ENCODE data around the gene TNFSF10.
"Not testable (repeated sequence)": the region's sequence is repeated elsewhere in the genome, so short reads cannot be mapped to it uniquely, and the experiment has no call there.

Gene TNFSF10

DNA sequence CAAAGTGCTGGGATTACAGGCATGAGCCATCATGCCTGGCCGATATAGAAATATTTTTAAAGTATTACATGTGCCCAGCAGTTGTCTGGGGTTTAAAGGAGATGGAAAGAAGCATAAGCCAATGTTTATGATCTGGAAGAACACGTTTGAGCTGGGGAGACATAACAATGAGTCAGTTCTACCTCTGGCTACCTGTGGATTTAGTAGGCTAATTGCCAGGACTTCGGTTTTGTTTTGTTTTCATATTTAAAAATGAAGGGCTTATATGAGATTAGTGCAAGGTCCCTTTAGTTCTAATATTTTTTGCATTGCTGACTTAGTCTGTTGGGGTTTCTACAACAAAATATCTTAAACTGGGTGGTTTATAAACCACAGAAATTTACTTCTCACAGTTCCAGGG, 22.9 kb upstream of the TNFSF10 start:
- H3K27ac ChIP-seq = peak overlapping the region; percentile 78
- peak; percentile 92 for DNase-seq (ENCODE audit: low read depth, low spot score)

DNA sequence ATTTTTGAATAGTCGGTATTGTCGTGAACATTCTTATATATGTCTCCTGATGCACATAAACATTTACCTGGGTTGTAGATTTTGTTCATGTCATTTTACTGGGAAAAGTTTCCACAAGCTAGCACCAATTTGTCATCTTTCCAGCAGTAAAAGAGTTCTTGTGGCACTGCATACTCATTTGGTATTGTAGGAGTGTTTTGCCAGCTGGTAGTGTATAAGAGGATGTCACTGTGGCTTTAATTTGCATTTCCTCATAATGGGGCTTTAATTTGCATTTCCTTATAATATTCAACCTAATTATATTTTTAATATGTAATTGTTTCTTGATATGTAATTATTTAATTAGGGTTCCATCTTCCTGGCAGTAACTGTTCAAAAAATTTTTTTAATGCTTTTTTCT, 21.2 kb upstream of the TNFSF10 start:
- H3K27ac ChIP-seq = no peak overlapping the region
- no peak for DNase-seq (ENCODE audit: low read depth, low spot score)

DNA sequence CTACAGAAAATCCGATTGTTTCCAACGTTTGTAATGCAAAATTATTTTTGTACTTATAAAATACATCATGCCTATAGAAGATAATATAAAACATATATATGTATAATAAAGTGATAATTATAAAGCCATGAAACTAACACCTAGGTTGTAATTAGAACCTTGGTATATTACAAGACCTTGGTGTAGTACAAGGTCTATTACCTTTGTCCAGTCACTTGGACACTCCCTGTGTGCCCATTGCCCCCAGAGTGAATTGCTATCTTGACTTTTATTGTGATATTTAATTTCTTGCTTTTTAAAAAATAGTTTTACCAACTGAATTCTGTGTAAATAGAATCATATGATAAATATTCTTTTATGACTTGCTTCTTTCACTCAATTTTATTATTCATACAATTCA, 20.7 kb upstream of the TNFSF10 start:
- DNase-seq (ENCODE audit: low read depth, low spot score) = no peak

DNA sequence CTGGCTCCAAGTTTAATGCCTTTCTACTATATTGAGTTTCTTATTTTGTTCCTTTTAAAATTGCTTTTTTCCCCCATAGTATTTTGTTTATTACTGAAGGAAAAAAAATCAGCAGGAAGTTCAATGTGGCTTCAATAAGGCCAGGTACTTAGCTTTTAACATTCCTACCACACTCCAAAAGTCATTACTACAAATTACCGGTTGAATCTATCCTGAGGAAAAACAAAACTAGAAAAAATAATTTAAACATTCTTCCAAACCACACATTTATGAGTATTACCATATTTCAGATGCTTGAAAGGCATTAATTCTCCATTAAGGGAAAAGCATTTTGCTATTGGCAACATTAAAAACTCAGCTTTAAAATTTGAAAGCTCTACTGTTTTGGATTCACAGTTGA, 20.2 kb upstream of the TNFSF10 start:
- DNase-seq (ENCODE audit: low read depth, low spot score) = no peak
- peak overlapping the region; percentile 20 for H3K27ac ChIP-seq

More for the DNA sequence above, 20.7 kb upstream of the TNFSF10 start:
- H3K27ac ChIP-seq = no peak overlapping the region

DNA sequence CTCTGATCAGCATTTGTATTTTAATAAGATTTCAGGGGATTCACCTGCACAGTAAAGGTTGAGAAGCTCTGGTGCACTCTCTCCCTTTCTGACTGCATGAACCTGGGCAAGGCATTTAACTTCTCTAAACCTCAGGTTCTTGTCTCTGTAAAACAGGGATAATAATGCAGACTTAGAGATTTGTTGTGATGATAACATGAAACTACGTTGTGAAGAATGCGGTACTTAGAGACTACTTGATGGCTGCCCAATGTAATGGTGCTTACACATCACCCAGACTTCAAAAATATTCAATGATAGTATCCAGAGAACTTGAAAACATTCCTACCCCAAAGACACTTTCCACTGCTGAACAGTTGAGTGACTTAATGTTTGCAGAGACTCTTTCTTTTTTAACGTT, 19.8 kb upstream of the TNFSF10 start:
- no peak for DNase-seq (ENCODE audit: low read depth, low spot score)
- peak overlapping the region; percentile 20 for H3K27ac ChIP-seq

DNA sequence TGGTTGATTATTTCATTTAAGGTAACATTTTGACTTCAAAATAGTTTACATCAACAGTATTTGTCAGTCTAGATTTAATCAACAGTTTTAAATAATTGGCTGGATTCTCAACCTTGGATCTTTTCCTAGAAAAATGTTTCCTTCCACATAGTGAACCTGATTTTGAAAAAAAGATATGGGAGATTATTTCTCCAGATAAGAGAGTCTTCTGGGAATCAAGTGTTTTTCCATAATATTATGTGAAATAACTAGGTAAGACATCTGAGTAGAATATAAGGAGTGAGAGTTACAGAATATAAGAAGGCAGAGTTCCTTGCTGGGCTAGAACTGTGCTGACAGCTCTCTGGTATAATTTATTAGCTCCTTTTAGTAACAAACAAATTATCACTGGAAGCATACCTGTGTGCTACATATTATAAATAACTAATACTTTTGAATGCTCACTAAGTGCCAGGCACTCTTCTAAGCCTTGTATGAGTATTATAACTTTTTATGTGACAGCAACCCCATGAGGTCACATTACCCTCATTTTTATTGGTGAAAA, 18.8 kb upstream of the TNFSF10 start:
- peak overlapping the region; percentile 76 for H3K27ac ChIP-seq

DNA sequence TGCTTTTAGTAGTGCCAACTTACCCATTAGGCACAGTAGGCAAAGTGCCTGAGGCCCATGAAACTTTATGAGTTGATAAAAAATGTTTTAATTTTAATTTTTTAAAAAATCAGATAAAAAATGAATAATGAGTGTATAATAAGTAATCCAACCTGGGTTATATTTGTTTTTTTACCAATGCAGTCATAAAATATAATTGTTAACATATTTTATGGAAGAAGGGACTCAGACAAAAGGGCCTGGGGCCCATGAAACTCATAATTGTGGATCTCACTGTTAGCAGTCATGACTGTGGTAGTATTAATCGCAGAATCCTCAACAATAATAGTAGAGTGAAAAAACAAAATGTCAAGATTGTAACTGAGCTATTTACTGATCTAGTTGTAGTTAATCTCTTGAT, 16.8 kb upstream of the TNFSF10 start:
- no peak for DNase-seq (ENCODE audit: low read depth, low spot score)
- no peak overlapping the region for H3K27ac ChIP-seq

More for the DNA sequence above, 18.8 kb upstream of the TNFSF10 start:
- DNase-seq (ENCODE audit: low read depth, low spot score) = no peak

DNA sequence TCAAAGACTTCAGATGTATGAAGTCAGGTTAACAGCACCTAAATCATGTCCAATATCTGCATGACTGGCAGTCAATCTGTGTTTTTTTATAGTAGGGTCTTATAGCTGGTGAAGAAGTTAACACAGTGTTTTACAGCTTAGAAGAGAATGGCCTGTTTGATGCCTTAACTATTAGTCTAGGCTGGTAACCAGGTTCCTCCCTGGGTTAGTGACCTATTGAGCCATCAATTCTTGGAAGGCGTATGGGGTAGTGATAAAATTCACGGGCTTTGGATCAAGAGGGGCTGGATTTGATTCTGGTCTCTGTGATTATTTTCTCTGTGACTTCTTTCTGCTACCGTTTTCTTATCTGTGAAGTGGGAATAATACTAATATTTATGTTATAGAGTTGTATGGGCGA, 16.0 kb upstream of the TNFSF10 start:
- no peak for DNase-seq (ENCODE audit: low read depth, low spot score)
- H3K27ac ChIP-seq = no peak overlapping the region

DNA sequence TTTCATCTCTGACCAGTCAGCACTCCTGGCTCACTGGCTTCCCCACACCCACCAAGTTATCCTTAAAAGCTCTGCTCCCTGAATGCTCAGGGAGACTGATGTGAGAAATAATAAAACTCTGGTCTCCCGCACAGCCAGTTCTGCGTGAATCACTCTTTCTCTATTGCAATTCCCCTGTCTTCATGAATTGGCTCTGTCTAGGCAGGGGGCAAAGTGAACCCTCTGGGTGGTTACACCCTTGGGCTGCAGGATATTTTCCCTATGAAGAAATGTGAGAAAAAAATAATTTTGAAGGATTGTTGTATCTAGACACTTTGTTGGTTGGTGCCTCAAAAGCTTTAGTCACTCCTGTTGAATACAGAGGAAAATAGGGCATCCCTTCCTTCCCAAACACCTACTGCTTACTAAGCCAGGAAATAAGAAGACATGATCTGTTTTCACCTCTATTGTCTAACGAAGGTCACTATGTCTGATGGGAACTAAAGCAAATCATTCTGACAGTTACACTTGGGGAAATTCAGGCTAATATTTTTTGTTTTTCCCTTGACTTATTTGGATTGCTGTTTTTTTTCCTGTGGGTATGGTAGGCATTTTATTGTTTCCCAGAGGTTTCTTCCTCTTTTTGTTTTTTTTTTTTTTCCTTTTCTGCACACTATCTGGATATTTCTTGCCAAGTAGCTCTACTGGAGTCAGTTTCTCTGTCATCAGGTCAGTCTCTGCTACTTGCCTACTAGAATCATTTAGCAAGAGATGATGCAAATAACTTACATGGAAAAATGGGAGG, 15.3 kb upstream of the TNFSF10 start:
- H3K27ac ChIP-seq = peak overlapping the region; percentile 92

DNA sequence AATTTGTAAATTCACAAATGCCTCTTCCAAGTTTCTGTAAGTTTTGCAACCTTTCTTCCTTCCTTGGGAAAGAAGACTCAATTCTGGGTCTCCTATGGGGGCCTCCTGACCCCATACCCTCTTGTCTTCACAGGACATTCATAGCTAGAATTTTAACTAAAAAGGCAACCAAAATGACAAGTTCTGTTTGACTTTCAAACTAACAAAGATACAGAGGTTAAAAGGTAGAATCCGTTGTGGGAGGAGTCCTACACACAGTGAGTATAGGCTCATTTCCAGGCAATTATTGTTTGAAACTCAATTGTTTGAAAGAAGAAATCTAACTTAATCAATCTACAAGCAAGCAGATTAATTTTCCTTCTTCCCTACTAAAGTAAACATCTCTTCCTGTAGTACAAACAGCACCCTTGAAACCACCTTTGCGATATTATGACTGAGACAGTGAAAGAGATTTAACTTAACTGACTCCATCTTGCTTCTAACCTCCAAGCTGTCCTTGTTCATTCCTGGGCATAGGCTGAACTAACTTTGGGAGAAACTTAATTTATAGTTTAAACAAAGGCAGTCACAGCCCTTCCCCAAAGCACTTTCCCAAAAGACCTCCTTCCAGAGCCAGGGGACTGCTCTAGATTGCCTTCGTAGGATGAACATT, 14.4 kb upstream of the TNFSF10 start:
- DNase-seq (ENCODE audit: low read depth, low spot score) = no peak
- H3K27ac ChIP-seq = peak overlapping the region; percentile 92

More for the DNA sequence above, 15.3 kb upstream of the TNFSF10 start:
- no peak for DNase-seq (ENCODE audit: low read depth, low spot score)

DNA sequence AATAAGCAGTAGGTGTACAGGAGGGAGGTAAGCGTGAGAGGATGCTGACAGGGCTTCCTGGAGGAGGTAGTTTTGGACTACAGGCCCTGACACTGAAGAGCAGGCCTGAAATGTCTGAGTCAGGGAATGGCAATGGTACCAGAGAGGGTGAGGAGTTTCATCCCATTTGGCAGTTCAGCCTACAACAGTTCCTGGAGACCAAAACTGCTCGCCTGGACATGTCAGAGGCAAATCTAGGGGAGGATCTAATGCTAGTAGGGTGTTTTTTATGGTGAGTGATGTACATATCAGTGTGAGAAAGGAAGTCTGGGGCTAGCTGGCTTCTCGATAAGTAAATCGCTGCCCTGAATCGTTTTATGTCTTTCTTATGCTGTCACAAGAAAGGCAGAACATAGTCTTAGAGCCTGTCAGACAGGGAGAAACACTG, 13.8 kb upstream of the TNFSF10 start:
- DNase-seq (ENCODE audit: low read depth, low spot score) = peak; percentile 97
- peak overlapping the region; percentile 92 for H3K27ac ChIP-seq

DNA sequence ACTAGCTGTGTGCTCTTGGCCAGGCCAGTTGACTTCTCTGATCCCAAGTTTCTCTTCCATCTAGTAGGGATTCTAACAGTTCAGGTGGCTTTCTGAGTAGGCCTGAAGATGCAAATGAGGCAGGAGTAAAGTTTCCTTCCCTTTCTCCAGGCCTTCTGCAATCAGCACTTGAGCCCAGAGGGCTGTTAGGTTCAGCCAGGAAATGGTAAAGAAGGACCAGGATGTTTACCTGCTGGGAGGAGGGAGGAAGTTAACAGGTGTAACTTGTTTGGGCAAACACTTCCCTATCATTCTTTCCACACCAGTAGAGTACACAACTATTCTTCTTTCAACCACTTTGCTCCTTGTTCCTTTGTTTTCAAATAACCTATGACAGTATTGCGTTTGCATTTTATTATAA, 13.3 kb upstream of the TNFSF10 start:
- peak overlapping the region; percentile 92 for H3K27ac ChIP-seq
- no peak for DNase-seq (ENCODE audit: low read depth, low spot score)

DNA sequence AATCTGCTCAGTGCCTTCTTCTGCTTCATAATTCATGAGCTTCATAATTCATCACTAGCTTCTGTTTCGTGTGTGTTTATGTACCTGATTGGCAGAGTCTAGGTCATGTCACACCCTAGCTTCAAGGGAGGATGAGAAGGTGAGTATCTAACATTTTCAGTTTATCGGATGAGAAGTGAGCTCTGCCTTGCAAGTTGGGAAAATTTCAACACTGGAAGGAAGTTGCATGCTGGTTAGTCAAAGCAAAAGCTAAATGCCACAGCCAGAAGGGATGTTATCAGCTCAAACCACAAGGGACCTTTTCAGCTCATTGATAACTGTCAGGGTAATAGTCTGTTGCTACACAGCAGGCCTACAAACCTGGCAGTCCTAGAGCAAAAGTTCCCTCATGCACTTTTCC, 7.3 kb upstream of the TNFSF10 start:
- no peak for DNase-seq (ENCODE audit: low read depth, low spot score)

DNA sequence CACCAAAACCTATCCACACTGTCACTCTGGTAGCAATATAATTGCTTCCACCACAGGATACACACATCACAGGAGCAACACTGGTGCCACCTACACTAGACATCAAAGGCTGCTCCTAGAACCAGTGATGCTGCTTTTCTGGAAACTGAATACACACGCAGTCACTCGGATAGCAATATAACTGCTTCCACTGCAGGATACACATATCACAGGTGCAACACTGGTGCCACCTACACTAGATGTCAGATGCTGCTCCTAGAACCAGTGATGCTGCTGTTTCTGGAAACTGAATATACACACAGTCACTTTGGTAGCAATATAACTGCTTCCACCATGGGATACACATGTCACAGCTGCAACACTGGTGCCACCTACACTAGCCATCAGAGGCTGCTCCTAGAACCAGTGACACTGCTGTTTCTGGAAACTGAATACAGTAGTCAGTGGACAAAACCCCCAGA, 6.9 kb upstream of the TNFSF10 start:
- H3K27ac ChIP-seq = no peak overlapping the region
- no peak for DNase-seq (ENCODE audit: low read depth, low spot score)

More for the DNA sequence above, 7.3 kb upstream of the TNFSF10 start:
- H3K27ac ChIP-seq = no peak overlapping the region

DNA sequence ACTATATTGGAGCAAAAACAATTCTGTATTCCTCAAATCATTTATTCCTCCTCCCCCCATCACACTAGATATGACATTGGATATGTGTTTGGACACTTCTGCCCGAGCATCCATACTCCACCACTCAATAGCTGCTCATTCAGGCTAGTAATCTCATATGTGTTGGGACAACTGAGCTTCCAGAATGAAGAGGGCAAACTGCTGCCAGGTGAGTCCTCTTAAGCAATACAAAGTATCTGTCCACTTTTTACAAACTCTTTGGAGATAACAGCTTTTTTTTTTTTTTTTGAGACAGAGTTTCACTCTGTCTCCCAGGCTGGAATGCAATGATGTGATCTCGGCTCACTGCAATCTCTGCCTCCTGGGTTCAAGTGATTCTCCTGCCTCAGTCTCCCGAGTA, 5.4 kb upstream of the TNFSF10 start:
- no peak overlapping the region for H3K27ac ChIP-seq

DNA sequence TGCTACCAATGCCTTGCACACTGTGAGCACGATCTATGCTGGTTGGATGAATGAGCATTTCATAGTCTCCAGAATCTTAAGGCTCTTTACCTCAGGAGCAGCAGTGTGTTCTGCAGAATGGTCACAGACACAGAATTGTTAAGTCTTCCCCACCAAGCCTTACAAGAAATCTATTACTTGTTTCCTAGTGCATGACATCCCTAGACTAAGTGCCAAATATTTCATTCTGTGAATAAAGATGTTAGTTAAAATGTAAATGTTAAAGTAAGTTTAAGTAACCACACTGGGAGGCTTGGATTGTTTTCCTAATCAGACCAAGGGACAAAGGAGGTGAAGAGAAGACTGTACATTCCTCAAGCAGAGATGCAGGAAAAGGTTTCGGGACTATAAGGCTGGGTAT, 4.1 kb upstream of the TNFSF10 start:
- H3K27ac ChIP-seq = no peak overlapping the region
- DNase-seq (ENCODE audit: low read depth, low spot score) = no peak

More for the DNA sequence above, 5.4 kb upstream of the TNFSF10 start:
- no peak for DNase-seq (ENCODE audit: low read depth, low spot score)

DNA sequence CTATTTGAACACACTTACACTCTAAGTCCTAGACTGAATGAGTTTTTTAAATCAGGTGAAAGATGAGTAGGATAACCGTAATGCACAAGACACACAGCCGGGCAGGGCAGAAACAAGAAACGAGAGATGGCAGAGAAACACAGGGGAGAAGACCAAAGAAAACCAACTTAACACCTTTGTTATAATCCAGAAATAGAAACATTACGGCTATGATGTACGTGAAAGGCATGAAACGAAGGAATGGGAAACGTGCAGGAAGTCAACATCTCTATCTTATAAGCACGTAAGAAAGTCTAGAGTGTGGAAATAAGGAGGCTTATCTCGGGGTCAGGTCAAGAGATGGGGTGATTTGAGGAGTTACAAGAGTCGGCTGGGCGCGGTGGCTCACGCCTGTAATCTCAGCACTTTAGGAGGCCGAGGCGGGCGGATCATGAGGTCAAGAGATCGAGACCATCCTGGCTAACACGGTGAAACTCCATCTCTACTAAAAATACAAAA, 1.9 kb upstream of the TNFSF10 start:
- no peak for DNase-seq (ENCODE audit: low read depth, low spot score)
- no peak overlapping the region for H3K27ac ChIP-seq

DNA sequence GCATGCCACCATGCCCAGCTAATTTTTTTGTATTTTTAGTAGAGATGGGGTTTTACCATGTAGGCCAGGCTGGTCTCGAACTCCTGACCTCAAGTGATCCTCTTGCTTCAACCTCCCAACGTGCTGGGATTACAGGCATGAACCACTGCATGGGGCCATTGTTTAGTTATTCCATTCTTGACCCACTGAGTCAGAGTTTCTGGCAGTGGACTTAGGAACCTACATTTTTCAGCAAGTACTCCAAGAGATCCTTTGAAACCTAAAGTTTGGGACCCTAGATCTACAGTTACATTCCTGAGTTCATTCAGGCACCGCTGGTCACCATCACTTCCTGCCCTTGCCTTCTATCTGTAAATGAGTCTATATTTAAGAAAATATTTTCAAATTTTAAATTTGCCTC, 1.4 kb upstream of the TNFSF10 start:
- H3K27ac ChIP-seq = no peak overlapping the region
- no peak for DNase-seq (ENCODE audit: low read depth, low spot score)

DNA sequence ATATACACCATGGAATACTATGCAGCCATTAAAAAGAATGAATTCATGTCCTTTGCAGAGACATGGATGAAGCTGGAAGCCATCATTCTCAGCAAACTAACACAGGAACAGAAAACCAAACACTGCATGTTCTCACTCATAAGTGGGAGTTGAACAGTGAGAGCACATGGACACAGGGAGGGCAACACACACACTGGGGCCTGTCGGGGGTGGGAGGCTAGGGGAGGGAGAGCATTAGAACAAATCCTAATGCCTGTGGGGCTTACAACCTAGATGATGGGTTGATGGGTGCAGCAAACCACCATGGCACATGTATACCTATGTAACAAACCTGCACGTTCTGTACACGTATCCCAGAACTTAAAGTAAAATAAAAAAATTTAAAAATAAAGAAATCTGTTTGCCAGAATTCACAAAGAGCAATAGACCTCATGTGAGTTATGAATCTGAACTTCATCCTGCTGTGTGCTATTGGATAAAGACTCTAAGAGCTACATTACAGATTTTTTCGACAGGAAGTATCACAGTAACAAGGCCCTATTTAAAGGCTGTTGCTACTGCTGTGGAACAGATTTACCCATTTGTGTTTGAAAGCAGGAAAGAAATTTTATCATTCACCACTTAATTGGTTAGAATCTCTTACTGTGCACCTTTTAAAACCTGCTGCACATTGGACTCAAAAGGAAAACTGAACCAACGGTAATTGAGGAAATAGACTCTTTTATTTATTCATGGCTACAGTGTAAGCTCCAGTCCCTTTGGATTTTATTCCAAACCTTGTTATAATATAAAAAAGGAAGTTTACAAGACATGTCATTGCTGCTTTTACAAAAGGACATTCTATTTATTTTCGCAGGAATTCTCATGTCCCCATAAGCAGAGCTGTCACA, 1.1 kb downstream of the TNFSF10 start:
- DNase-seq (ENCODE audit: low read depth, low spot score) = not testable (repeated sequence)
- peak overlapping the region; percentile 95 for H3K27ac ChIP-seq

DNA sequence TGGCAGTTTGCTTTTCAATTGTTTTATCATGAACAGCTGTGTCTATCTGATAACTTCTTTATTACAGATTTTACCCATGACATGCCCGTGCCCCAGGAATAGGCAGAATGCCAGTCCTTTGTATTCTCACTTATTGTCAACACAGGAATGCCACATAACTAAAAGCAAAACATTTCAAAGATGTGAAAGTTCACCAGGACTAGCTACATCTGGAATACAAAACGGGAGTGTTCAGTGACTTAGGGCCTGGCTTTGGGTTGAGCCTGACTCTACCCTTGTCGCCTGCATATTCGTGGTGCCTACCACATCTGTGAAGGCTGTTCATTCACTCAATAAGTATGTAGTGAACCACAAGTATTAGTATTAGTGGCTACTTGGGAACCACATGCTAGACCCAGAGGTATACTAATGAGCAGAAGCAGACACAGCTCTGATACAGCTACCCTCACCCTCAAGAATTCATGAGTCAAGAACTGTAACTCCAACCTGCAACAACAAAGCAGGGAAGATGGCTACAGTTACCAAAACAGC, 2.9 kb downstream of the TNFSF10 start:
- H3K27ac ChIP-seq = peak overlapping the region; percentile 95
- DNase-seq (ENCODE audit: low read depth, low spot score) = peak; percentile 80
